NCI-H1092 treated with DMSO at 0.1 percent for 48 hours (cell line): ENCODE measurements around the gene TPST2.

Experiments
- DNase-seq: peaks from one replicate; lab custom pipeline; 2025; lab: John Stamatoyannopoulos, UW

Gene TPST2

GRCh38 chr22:26553056-26553752, 36.7 kb downstream of the TPST2 start:
- no peak for DNase-seq

DNA sequence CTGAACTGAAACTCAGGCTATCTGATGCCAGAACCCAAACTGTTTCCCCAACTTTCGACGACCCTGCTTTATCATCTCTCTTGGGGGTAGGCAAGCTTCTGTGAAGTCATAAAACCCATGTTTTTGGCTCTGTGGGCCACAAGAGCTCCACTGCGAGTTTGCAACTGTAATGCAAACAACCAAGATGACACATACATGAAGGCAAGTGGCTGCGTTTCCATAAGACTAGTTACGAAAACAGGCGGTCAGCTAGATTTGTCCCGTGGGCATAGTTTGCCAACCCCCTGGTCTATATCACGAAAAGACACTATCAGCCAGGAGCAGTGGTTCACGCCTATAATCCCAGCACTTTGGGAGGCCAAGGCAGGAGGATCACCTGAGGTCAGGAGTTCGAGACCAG, 37.5 kb downstream of the TPST2 start:
- no peak for DNase-seq

GRCh38 chr22:26551568-26551967, 38.4 kb downstream of the TPST2 start:
- DNase-seq = no peak

DNA sequence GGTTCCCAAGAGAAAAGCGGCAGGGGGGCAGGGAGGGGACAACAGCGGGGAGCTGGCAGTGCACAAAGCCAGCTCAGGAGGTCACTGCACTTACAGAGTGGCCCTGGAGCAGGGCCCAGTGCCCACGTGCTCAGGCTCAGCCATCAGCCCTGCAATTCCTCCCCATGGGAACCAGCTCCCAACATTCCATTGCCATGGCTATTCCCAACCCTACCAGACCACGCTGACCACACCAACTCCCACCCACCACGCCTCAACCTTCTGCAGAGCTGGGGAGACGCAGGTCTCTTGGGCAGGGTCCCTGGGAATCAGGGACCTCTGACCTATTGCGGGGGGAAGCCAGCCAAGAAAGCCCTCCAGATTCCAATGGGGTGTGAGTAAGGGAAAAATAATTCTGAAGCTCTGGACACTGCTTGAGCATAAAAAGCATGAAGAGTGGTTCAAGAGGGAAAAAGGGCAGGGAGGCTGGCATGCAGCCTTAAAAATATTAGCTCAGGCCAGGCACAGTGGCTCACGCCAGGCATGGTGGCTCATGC, 39.4 kb downstream of the TPST2 start:
- no peak for DNase-seq

DNA sequence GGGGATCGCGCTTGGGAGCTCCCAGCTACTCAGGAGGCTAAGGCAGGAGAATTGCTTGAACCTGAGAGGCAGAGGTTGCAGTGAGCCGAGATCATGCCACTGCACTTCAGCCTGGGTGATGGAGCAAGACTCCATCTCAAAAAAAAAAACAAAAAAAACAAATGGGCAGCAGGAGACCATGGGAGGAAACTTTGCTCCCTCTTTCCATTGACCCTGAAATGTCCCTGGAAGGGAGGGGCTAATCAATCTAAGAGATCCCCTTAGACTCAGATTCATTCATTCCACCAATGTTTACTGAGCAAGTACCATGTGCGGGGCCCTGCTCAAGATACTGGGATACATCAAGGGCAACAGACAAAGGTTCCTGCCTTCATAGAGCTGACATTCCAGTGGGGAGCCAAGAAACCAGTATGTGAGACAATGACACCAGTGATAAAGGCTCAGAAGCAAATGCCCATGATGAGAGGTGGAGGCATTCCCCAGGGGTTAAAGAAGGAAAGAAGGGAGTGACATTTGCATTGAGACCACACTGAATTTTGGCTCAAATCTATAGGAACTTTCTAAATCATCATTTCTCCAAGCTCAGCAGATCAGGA, 39.9 kb downstream of the TPST2 start:
- no peak for DNase-seq

DNA sequence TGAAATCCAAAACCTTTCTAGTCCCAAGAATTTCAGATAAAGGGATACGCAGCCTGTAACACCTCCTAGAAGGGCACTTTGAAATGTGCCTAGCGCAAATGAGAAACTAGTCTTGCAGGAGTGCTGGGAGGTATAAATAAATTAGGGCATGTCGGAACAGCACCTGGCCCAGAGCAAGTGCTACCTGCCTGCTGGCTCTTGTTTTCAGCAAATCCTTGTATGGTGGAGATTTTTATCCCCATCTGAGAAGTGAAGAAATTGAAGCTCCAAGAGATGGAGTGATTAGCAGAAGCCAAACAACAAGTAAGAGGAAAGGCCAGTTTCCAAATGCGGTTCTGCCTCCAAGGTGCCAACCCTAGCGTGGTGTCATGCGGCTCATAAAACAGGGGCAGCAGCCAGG, 40.9 kb downstream of the TPST2 start:
- DNase-seq = no peak

GRCh38 chr22:26548303-26548702, 41.6 kb downstream of the TPST2 start:
- DNase-seq = no peak

- DNase-seq = no peak
Observed at GRCh38 chr22:26547837-26548236, 42.1 kb downstream of the TPST2 start.

DNA sequence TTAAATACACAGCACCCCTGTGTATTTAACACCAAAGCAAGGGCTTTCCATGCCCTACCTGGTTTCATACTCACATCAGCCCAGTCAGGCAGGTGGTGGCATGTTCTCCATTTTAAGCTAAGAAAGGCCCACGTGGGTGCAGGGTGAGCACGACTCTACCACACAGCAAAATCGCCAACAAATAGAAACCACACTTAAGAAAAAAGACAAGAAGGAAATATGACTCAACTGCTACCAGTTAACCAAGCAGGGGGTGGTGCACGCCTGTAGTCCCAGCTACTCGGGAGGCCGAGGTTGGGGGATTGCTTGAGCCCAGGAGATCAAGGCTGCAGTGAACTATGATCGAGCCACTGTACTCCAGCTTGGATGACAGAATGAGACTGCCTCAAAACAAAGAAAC, 42.5 kb downstream of the TPST2 start:
- DNase-seq = no peak

- no peak for DNase-seq
Observed at GRCh38 chr22:26546282-26546681, 43.6 kb downstream of the TPST2 start.

GRCh38 chr22:26545827-26546226, 44.1 kb downstream of the TPST2 start:
- no peak for DNase-seq

GRCh38 chr22:26545385-26545784, 44.5 kb downstream of the TPST2 start:
- no peak for DNase-seq

DNA sequence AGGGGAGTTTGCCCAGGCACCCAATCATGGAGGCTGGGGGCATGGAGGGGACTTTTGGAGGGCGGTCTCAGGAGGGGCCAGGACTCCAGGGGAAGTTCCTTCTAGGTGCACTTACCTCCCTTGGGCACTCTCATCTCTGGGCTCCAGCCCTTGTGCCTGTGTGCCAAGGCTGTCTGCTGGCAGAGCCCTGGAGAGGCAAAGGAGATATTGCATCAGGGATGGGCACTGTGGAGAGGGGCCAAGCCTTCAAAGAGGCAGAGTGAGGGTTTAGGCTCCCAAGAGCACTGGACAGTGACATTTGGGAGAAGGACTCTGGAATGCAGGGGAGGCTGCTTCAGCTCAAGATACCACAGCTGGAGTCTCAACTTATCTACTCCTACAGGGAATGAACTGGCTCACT, 45.4 kb downstream of the TPST2 start:
- DNase-seq = no peak

- no peak for DNase-seq
Observed at GRCh38 chr22:26542831-26543230, 47.1 kb downstream of the TPST2 start.

DNA sequence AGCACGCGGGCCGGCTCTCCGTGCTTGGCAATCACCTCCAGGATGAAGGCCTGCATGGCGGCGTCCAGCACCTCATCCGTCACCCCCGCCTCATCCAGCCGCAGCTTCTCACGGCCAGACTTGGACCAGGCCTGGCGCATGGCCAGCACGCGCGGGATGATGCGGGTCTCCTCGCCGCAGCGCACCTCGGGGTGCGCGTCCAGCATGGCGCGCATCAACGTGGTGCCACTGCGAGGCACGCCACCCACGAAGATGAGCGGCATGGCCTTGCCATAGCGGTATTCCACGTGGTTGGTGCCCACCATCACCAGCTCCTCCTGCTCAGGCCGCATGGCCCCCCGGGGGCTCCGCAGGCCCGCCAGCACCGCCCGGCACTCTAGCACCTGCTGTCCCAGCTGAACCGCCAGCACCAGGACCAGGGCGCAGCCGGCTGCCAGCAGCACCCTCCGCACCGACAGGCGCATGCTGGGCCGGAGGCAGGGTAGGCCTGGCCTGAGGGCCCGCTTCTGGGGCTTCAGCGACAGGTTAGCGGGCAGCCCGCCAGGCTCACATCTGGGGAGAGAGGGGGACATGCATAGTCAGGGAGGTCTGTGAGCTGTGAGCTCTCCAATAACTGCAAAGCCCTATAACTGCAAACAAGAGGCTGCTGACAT, 48.6 kb downstream of the TPST2 start:
- no peak for DNase-seq

GRCh38 chr22:26540119-26540518, 49.8 kb downstream of the TPST2 start:
- DNase-seq = no peak

GRCh38 chr22:26536762-26537134, 53.2 kb downstream of the TPST2 start:
- no peak for DNase-seq

DNA sequence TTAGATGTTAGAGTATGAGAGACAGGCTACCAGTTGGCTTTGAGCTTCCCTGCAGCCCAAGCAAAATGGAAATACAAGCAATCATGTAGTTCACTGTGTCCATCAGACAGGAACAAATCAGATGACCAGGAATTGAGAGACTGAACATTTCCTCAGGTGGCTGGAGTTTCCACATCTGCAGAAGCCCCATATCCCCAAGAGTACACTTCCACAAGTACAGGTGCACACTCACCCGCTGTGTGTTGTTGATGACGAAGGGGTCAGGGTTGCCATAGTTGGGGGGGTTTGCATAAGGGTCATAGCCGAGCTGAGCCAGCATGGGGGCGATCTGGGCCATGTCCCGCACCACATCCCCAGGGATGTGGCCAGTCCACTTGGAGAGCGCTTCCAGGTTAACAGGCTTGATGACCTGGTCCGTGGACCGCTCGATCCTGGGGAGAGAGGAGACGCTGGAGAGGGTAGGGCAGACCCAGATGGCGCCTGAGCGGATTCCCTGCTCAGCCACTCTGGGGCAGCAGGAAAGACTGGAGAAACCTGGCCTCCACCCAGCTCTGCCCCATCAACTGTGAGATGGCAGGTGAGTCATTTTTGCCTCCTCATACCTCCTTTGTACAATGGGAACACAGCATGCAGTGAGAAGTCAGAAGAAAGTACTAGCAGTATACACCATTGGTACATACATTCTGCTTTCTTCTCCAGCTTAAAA, 53.7 kb downstream of the TPST2 start:
- no peak for DNase-seq

- no peak for DNase-seq
Observed at GRCh38 chr22:26535603-26535908, 54.4 kb downstream of the TPST2 start.

DNA sequence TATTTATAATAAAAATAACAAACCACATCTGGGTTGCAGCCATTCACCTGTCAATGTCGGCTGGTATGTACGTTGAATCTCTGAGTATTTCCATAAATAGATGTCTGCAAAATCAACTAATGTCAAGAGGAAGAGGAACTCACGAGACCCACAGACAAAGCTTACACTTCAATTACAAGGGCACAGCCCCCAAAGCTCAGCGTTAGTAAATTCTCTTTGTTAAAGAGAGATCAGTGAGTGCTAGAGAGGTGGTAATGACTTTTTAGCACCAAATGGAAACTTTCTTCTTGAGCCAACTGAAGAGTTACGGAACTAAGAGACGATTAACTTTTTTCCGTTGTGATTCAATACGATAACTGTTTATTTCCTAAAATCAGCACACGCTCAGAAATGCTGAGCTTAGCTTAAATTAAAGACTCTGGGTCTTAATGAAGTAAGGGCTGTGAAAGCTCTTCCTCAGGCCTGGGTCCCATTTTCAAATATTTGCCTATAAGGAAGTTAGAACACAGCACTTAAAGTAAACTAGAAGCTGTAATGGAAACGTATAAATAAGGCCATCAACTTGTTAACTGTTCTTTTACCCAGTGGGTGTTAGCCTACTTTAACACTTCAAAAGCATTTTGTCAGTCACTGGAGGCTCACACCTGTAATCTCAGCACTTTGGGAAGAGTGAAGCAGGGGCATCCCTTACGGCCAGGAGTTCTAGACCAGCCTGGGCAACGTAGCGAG, 54.9 kb downstream of the TPST2 start:
- no peak for DNase-seq

GRCh38 chr22:26534171-26534855, 55.6 kb downstream of the TPST2 start:
- DNase-seq = no peak

- DNase-seq = peak; percentile 47
Observed at GRCh38 chr22:26529345-26529744, 60.6 kb downstream of the TPST2 start.
